HG02870 (cell line): ENCODE measurements around the gene FUT2.

Experiments used
- ATAC-seq: cut with Tn5 transposase; IDR thresholded peaks from one replicate; pipeline ENCODE4 v1.9.1; 2021; ENCODE audit warnings: mild to moderate bottlenecking, moderate library complexity; ENCODE audit not compliant: unreplicated experiment

The FUT2 gene

DNA sequence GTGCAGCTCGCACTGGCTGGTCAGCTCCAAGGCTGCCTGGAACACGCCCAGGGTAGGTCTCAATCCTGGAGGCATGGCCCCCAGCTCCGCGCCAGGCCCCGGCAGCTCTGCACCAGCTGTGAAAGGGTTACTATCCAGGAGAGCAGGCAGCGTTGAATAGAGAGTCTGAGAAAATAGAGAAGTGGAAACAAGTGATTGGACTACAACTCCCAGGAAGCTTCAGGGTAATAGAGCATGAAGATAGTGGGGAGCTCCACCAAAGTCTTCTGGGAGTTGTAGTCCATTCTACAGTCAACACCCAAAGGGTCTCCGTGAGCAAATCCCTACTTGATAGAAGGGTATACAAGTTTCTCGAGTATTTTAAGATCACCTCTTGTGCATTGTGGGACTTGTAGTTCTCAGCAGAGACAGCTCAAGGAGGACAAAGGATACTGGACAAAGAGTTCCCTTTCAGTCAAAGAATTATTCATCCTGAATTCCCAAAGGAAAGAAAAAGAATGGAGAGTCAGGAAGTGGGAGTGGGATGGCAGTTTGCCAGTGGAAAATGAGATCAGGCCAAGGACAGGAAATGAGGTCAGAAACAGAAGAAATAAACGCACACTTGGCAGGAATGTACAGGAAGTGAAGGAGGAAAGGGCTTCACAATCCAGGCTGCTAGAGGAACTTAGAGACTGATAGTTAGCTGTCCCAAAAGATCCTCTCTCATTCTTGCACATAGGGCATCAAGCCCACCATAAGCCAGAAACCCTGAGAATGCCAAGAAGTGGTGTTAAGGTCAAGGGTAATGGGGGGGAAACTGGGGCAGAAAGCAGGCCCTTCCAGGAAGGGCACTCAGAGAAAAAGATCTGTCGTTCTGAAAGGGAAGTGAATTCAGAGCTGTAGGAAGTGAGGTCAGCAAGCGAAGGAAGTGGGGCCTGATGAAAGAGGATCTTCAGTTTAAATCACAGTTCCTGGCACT, 29.3 kb downstream of the FUT2 start:
- ATAC-seq = no peak

DNA sequence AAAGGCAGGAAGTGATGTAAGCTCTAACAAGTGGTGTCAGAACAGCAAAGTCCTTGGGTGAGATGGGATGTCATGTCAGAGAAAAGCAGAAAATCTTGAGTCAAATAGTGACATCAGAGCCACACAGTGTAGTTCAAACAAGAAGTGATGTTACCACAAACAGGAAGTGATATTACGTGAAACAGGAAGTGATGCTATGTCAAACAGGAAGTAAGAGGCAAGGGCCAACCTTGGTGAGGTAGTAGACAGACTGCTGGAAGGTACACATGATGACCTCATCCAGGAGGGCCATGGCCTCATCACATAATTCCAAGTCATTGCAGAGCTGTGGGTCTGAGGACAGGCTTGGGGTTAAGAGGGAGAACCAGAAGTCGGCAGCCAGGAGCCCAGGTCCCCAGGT, 30.8 kb downstream of the FUT2 start:
- no peak for ATAC-seq

DNA sequence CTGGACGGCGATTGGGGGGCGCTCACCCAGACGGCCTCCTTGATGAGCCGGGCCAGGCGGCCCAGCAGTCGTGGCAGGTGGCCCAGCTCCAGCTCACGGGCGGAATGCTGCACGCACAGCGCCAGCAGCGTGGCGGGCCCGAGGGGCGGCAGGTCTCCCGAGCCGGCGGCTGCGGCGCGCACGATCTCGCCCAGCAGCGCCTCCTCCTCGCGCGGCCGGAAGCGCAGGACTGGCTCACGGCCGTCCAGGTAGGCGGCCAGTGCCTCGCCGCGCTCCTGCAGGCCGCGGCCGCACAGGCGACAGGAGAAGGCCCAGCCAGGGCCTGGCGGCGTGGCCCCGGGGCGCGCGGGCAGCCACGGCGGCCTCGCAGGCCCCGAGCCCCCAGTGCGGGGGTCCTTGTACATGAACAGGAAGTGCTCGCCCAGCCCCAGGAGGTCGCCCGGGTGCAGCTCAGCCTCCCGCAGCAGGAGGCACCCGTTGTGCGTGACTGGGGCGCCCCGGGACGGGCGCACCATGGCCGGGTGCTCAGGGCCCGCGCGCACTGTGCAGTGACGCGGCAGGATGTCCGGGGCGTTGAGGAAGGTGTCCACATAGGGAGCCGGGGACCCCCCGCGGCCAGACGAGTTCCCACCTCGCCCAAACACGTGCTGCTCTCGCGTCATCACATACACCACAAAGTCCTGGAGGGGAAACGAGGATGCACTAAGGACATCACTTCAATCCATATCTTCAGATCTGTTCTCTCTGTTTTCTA, 33.3 kb downstream of the FUT2 start:
- ATAC-seq = no peak

DNA sequence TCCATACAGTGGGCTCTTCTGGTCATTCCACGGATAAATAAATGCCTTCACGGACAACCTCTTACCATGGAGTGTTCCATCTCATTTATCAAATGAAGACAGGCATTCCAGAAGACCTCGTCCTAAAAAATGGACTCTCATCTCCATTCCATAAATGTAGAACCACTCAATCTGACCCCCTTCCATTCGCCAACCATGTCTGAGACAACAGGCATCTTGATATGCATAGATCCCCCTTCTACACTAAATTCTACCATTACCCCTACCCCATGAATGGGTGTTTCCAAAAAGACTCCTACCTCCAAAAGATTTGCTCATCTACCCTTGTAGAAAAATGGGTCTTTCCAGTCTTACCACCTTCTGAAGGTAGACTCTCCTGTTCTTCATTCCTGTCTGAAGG, 35.7 kb downstream of the FUT2 start:
- no peak for ATAC-seq

DNA sequence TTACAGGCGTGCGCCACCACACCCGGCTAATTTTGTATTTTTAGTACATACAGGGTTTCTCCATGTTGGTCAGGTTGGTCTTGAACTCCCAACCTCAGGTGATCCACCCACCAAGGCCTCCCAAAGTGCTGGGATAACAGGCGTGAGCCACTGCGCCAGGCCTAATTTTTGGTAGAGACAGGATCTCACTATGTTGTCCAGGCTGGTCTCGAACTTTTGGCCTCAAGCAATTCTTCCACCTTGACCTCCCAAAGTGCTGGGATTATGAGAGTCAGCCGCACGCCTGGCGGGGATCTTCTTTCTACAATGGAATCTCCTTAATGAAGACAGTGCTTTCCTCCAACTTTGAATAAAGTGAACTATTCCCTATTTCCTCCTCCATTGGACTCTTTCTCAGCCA, 38.9 kb downstream of the FUT2 start:
- no peak for ATAC-seq

DNA sequence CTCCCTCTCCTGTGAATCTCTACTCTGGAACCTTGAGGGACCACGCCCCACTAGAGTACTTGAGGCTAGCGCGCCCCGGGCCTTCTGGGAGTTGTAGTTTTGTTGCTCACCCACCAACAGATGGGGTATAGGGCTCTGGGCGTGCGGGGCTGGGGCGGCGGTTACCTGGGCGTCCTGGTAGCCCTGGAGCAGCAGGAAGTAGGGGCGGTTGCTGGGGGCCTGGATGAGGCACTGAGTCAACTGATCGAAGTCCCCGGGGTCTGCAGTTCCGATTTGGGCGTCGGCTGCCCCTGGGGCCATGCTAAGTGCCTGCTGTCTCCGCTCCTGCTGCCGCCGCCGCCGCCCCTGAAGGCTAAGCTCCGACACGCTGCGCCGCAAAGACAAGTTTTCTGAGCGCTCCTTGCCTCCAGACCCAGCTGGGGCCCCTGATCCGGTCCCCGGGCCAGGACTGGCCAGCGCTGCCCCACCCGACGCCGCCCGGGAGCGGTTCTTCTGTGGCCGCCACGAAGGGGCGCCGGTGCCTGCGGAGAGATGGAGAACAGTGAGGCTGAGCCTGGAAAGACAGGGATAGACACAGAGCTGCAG, 39.4 kb downstream of the FUT2 start:
- no peak for ATAC-seq

DNA sequence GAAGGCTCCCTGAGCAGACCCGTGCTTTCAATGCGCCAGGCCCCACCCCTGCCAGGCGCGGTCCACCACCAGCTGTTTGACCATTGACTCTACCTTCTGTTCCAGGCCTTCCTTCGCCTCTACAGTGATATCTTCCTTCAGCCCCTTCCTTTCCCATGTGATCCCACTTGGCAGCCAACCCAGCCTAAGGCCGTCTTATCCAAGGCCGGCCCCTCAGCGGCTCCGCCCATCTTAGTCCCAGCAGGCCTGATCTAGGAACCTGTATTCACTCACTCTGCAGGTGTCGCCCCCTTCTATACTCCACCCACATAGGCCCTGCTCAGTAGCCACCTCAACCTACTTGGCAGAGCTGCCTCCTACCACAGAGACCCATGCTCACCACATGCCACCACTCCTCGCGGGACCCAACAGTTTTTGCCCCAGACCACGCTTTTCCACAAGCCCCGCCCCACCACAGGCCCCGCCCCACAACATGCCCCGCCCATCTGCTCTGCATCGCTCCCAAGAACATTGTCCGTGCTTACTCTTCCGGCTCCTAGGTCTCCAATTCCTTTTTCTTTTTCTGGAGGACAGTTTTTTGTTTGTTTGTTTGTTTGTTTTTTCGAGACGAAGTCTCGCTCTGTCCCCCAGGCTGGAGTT, 41.7 kb downstream of the FUT2 start:
- ATAC-seq = no peak

DNA sequence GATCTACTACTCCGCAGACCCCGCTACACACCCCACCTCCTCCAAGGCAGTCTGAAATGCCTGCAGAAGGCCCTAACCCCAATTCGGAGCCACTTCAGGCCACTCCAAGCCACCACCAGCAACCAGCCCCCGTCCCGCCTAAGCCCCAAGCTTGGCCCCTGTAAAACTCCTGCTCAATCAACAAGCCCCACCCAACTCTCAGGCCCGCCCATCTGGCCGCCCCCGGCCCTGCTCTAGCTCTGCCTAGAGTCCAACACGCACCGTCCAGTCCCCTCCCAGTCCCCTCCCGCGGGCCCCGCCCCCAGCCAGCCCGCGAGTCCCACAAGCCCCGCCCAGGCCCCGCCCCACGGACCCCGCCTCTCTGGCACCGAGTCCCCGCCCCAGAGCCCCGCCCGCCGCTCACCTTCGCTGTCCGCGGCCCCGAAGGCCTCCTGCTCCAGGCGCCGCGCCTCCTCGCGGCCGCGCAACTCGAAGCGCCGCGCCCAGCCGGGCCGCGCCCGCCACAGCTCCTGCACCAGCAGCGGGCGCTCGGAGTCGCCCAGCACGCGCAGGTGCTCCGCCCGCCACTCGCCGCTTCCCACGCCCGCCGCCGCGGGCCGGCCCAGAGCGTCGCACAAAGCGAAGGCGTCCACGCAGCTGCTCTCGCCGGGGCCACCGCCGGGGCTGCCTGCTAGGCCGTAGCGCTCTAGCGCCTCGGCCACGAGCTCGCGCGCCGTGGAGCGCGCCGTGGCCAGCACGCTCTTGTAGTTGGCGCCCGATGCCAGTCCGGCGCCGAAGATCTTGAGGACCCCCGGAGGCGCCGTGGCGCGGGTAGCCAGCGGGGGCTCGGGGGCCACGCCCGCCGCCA, 43.0 kb downstream of the FUT2 start:
- ATAC-seq = no peak

DNA sequence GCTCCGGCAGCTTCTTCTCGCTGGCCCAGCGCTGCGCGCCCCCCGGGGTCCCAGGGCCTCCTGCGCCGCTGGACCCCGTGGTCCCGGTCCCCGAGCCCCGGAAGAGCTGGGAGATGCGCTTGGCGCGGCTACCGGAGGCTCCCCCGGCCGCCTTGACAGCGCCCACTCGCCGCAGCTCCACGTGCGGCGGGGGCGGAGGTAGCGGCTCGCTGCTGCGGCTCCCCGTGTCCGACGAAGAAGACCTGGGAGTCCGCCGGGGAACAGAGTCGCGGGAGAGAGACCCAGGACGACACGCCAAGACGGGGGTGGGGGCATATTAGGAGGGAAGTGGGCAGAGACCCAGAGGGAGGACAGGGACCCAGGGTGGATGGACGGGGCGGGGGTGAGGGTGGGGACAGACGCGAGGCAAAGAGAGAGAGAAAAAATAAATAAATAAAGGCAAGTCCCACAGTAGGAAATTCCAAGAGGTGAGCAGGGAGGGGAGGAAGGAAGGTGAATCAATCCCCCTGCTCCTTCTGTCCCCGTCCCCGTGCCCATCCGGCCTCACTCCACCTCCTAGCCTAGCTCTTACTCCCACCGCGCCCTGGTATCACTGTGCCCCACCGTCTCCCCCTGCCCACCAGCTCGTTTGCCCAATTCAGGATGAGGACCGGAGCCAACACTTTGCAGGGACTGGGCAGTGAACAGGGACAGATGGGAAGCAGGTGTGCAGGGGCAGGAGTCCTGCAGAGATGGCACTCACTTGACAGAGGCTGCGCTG, 43.8 kb downstream of the FUT2 start:
- no peak for ATAC-seq

DNA sequence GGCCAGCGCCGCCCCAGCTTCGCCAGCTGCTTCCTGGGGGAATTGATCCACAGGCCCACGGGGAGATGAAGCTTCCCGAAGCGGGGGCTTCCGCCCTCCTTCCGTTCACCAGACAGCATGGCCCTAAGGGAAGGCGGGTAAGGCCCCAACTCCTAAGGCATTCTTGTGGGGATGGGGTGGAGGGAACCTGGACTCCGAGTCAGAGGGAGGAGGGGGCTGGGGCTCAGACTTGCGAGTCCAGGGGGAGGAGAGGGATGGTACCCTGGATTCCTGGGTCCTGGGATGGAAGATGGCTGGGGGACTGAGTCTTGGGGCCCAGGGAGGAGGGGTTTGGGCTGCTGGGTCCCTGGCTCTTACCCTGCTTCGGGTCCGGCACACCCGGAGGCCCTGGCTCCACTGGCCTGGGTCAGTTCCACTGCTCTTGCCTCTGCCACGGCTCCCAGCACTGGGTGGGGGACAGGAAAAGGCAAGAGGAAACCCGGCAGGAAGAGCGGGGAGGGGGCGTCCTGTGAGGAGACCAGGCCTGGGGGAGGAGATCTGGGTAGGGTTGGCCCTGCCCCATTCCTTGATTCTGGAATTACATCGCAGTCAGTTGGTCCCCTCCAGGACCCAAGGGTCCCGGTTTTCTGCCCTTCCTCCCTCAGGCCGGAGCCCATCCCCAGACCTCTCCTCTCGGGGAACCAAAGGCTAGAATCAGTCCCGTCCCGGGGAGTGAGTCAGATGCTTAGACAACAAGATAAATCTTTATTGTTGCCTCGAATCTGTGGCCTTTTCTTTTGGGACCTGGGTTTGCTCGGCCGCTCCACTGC, 44.6 kb downstream of the FUT2 start, which contains the start of gene RASIP1:
Gene RASIP1, minus strand, starts transcription at position 447 of the 809 bp plus-strand sequence. Its CDS starts 328 bp downstream, at position 119.
- ATAC-seq = no peak

DNA sequence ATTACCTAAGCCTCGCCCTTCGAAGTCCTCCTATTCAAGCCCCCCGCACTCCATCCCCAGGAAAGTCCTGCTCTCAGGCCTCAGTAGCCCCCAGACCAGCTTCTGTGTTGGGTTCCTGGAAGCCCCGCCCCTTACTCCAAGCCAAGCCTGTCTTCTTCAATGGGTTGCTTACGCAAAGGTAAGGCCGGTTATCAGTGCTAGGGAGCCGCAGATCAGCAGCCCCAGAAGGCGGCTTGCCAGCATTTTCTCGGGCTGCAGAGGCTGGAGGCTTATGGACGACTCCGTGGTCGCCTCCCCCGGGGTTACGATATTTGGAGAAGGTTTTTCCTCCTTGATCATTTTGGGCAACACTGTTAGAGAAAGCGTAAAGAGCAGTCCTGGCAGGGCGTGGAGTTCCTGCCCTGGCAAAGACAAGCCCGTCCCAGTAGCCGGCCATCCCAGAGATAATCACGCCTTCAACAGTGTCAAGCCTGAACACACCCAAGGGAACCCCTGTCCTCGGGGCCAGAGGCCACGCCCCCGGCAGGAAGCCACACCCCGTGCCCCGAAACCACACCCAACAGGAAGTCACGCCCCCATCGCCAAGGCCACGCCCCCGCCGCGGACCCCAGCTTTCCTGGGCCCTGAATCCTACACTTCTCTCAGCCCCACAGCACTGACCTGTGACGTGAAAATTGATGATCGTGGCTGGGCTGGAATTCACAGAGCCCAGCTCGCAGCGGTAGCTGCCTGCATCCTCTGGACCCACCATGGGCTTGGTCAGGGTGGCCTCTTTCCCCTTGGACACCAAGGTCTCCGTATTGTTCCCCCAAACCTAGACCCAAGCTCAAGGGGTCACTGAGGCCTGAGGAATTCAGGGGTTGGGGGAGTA, 45.6 kb downstream of the FUT2 start:
- no peak for ATAC-seq

DNA sequence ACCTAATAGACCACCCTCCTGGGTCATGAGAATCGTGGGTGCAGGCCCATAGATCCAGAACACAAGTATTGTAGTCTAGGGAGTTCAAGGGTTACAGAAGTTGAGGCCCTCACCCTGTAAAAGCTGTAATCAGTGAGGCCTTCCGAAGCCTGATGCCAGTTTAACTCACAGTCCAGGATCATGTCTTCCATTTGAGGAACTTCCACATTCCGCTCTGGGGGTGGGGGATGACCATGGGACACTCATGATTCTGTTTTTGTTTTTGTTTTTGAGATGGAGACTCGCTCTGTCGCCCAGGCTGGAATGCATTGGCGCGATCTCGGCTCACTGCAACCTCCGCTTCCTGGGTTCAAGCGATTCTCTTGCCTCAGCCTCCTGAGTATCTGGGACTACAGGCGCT, 46.3 kb downstream of the FUT2 start:
- no peak for ATAC-seq

DNA sequence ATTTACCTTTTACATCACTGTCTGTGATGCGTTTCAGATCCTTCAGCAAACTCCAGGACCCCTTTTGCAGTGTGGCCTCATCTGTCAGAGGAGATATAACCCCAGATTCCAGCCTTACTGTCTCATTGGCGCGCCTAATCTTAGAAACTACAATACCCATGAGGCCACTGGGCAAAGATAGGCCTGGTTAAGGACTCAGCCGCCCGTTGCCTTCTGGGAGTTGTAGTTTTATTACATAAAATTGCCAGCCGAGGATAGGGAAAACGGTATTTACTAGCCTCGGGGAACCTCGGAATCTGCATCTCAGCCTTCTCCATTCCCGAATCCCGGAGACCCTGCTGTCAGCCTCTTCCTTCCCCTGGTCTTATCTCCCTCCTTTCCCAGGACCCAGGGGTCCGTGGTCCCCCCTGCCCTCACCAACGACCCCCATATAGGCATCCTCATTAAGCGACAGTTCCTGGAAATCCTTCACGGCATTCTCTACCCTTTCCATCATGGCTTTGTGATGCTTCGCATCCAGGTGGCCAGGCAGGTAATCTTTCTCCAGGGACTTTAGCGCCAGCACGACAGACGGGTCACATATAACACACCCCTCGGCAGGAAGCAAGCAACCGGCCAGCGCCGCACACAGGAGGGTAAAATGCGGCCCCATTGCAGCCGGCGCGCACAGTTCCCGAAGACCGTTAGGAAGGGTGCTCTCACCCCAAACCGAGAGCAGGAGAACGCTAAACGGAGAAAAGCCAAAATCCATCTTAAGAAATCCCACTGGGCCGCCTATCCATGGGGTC, 49.6 kb downstream of the FUT2 start:
- no peak for ATAC-seq

DNA sequence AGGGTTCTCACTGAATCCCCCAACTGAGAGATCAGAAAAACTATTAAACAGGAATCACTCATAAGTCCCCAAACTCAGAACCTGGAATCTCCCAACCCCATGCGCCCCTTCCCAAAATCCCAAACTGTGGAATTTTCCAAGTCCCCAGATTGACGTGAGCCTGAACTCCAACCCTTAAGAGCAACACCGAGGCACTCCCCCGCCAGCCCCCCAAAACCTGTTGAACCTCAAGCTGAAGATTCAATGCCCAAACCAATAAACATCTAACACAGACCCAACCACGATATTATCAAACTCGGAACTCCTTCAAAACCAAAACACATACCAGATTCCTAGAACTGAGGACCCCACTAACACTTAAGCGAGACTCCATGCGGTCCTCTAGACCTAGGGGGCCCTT, 50.3 kb downstream of the FUT2 start:
- no peak for ATAC-seq

DNA sequence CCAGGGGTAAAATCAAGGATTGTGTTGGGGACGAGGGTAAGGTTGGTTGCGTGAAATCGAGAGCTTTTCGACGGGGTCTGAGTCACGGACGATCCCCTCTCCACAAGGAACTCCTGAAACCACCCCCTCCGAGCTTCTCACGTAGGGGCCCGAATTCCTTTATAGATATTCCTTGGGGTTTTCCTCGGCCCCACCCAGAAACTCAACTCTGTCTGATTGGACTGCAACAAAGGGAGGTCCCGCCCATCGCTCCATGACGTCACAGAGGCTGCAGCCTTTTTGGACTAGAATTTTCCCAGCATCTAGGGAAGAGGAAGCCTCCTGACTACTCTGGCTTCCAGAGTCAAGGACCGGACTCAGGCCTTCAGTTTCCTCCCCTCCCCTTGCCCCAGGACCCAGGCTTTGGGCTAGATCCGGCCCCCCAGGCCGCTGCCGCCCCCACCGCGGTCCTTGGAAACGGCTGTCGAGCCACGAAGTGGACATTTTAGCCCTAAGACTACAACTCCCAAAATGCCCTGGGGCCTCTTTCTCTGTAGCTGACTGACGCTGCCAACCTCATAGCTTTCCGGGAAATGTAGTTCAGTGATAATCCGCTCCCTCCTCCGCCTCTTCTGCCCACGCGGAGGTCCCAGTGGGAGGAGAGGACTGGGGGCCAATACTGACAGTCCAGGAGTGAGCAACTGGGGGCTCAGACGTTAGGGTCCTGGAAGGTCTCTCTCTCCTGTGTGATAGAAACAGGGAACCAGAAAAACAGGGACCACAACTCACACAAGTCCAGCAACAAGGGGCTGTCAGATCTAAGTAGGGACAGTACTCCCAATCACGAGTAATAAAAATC, 51.2 kb downstream of the FUT2 start, which contains the start of gene IZUMO1:
Gene IZUMO1, minus strand, starts transcription at position 172 of the 838 bp plus-strand sequence. CDS start 1,050 bp downstream, outside the sequence.
- ATAC-seq = no peak
